GM10266 (cell line): Measurements from ENCODE around the gene TLR2.

Source experiments
- DNase-seq: peaks from one replicate; pipeline ENCODE4 v3.0.0; 2012; ENCODE audit errors: extremely low spot score
- CTCF ChIP-seq: IDR thresholded peaks from 2 replicates; pipeline ENCODE4 v1.5.1; 2012; ENCODE audit warnings: mild to moderate bottlenecking, low read depth; ENCODE audit not compliant: control insufficient read depth, insufficient read depth; ENCODE audit errors: missing control alignments

Gene TLR2

GRCh38 chr4:153722036-153722435 is 38.0 kb downstream of the TLR2 start:
- DNase-seq, result no peak
- TF ChIP-seq CTCF, result no peak

GRCh38 chr4:153724606-153725005 is 40.5 kb downstream of the TLR2 start:
- no peak for TF ChIP-seq CTCF
- DNase-seq, result no peak

GRCh38 chr4:153725136-153725830 is 41.2 kb downstream of the TLR2 start:
- TF ChIP-seq CTCF, result no peak
- DNase-seq, result no peak

- TF ChIP-seq CTCF, result no peak
These were observed 41.7 kb downstream of the TLR2 start for GRCh38 chr4:153725831-153726154.

GRCh38 chr4:153728151-153728550 is 44.1 kb downstream of the TLR2 start:
- no peak for DNase-seq

More at GRCh38 chr4:153725831-153726154, 41.7 kb downstream of the TLR2 start:
- no peak for DNase-seq

GRCh38 chr4:153728660-153729059 is 44.6 kb downstream of the TLR2 start:
- TF ChIP-seq CTCF, result no peak
- DNase-seq, result no peak

More at GRCh38 chr4:153728151-153728550, 44.1 kb downstream of the TLR2 start:
- TF ChIP-seq CTCF, result no peak

GRCh38 chr4:153729895-153730294 is 45.8 kb downstream of the TLR2 start:
- TF ChIP-seq CTCF, result no peak

More at GRCh38 chr4:153729895-153730294, 45.8 kb downstream of the TLR2 start:
- no peak for DNase-seq
